ENCODE results near the gene C19orf38. TPM values are rescaled to one million over a fixed set of nuclear protein-coding genes. Genes with fewer than 3 reads are reported as not detected.

Gene C19orf38
- total RNA-seq, 1 donor from 2014 or later = 0.13 TPM

DNA sequence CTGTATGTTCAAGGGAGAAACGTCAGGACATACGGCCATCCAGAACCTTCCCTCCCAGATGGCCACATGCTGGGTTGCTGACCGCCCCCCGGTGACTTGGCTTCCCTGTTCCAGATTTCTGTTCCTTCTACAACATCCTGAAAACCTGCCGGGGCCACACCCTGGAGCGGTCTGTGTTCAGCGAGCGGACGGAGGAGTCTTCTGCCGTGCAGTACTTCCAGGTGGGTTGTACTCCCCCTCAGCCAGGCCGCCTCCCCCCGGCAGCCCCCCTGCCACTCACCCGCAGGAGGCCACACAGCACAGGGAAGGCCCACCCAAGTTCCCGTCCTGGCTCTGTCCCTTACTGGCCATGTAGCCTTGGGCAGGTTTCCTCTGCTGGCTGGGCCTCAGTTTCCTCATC is 59.7 kb downstream of the C19orf38 start:
- DNase-seq (ENCODE audit: low read depth in 2 of 2) = no peak

DNA sequence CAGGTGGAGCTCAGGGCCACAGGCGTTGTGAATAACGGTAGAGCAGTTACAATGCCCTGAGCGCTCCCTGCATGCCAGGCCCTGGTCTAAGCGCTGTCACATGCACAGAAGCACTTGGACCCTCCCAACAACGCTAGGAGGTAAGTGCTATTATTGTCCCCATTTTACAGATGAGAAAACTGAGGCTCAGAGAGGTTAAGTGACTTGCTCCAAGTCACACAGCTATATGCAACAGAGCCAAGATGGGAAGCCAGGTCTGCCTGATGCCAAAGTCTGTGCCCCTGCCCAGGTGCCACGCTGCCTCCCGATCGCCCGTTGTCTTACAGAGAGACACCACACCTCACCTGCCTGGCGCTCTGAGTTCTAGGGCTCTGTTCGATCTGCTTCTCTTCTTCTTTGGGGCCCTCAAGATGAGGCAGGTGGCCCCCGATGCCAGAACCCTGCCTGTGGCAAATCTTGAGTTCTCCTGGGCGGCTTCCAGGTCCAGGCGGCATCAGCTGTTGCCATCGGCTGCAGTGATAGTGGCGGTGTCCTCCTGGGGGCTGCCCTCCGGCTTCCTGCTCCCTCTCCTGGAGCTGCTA is 60.3 kb downstream of the C19orf38 start:
- no peak for DNase-seq (ENCODE audit: low read depth in 2 of 2)

GRCh38 chr19:10911579-10912363 is 63.6 kb downstream of the C19orf38 start:
- no peak for DNase-seq (ENCODE audit: low read depth in 2 of 2)

DNA sequence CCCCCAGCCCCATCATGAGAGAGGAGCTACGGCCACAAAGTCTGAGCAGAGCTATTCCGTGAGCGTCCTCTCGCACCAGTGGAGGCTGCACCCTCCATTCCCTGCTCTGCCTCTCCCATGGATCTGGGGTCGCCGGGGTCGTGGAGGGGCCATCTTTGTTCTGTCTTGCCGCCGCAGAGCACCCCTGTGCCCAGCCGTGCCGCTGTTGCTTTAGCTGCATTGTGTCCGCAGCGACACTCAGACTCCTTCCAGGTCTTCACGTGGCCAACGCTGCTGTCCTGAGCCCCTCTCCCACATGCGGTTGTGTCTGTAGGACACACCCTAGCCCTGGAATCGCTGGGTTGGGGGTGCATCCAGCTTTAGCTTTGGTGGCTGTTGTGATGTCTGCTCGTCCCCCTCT is 64.4 kb downstream of the C19orf38 start:
- no peak for DNase-seq (ENCODE audit: low read depth in 2 of 2)

GRCh38 chr19:10913716-10914340 is 65.6 kb downstream of the C19orf38 start:
- DNase-seq (ENCODE audit: low read depth in 2 of 2) = no peak

- no peak for DNase-seq (ENCODE audit: low read depth in 2 of 2)
Measured at GRCh38 chr19:10915130-10916091, 67.2 kb downstream of the C19orf38 start.

GRCh38 chr19:10916602-10917001 is 68.4 kb downstream of the C19orf38 start:
- DNase-seq (ENCODE audit: low read depth in 2 of 2) = no peak

DNA sequence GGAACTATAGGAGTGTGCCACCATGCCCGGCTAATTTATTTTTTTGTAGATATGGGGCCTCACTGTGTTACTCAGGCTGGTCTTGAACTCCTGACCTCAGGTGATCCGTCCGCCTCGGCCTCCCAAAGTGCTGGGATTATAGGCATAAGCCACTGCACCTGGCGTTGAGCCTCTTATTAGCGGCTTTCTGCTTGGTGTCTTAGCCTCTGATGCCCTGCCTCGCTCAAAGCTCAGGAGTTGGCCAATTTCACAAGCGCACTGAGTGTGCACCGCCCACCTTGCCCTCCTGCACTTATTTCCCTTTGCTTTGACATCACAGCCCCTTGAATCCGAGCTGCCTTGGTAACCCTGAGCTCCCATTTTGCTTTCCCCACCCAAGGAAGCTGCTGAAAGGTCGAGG is 70.1 kb downstream of the C19orf38 start:
- DNase-seq (ENCODE audit: low read depth in 2 of 2) = no peak

Other genes with a start within 250 kb of the C19orf38 start
- 43.6 and 96.3 TPM in 2 replicates for gene SLC44A2, start 222.9 kb upstream of the C19orf38 start, total RNA-seq
- gene ILF3, start 194.1 kb upstream of the C19orf38 start, total RNA-seq = 94.7 and 98.0 TPM in 2 replicates
- 23.3 and 29.7 TPM in 2 replicates for gene QTRT1, start 147.0 kb upstream of the C19orf38 start, total RNA-seq
- 77.4 and 107 TPM in 2 replicates for gene DNM2, start 130.3 kb upstream of the C19orf38 start, total RNA-seq
- 34.1 and 54.0 TPM in 2 replicates for gene TMED1, start 12.2 kb upstream of the C19orf38 start, total RNA-seq
- gene CARM1, start 23.1 kb downstream of the C19orf38 start, total RNA-seq = 19.0 and 26.4 TPM in 2 replicates
- 71.2 and 86.7 TPM in 2 replicates for gene YIPF2, start 80.2 kb downstream of the C19orf38 start, total RNA-seq
- 29.5 and 35.5 TPM in 2 replicates for gene TIMM29, start 80.4 kb downstream of the C19orf38 start, total RNA-seq
- gene SMARCA4, start 112.6 kb downstream of the C19orf38 start, total RNA-seq = 50.1 and 77.0 TPM in 2 replicates
- gene LDLR, start 241.0 kb downstream of the C19orf38 start, total RNA-seq = 62.2 and 86.4 TPM in 2 replicates